A673 (cell line): Measurements from ENCODE around the gene FAM174B.

ENCODE experiments used
- EZH2 ChIP-seq: fragments of 200-600 bp; sonication (generic); IDR thresholded peaks from 2 replicates; pipeline ENCODE4 v1.6.1; 2017; ENCODE audit warnings: borderline replicate concordance, low read depth, mild to moderate bottlenecking, mixed read lengths, antibody characterized with exemption, low read length; ENCODE audit not compliant: poor library complexity, severe bottlenecking
- TF ChIP-seq, protein P1 (sequence below): fragments of 300-800, 200-600 bp; sonication (generic); conservative IDR thresholded peaks from 2 replicates; pipeline ENCODE4 v1.5.1; 2017; ENCODE audit warnings: low read depth, mild to moderate bottlenecking, antibody characterized with exemption, low read length, moderate library complexity, mixed read lengths

GRCh38 chr15:92600856-92601255 is 54.7 kb downstream of the FAM174B start:
- TF ChIP-seq, protein P1, sequence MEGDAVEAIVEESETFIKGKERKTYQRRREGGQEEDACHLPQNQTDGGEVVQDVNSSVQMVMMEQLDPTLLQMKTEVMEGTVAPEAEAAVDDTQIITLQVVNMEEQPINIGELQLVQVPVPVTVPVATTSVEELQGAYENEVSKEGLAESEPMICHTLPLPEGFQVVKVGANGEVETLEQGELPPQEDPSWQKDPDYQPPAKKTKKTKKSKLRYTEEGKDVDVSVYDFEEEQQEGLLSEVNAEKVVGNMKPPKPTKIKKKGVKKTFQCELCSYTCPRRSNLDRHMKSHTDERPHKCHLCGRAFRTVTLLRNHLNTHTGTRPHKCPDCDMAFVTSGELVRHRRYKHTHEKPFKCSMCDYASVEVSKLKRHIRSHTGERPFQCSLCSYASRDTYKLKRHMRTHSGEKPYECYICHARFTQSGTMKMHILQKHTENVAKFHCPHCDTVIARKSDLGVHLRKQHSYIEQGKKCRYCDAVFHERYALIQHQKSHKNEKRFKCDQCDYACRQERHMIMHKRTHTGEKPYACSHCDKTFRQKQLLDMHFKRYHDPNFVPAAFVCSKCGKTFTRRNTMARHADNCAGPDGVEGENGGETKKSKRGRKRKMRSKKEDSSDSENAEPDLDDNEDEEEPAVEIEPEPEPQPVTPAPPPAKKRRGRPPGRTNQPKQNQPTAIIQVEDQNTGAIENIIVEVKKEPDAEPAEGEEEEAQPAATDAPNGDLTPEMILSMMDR = no peak
- TF ChIP-seq EZH2 = no peak
